HCT116 (cell line): ENCODE results near the gene SEL1L3. TPM values are rescaled to one million over a fixed set of nuclear protein-coding genes. Genes with fewer than 3 reads are reported as not detected.

Experiments
- ATAC-seq: fragments of 200-7000 bp; cut with Tn5 transposase; 2 replicates; pipeline ENCODE4 v1.9.1; 2020; ENCODE audit warnings: mild to moderate bottlenecking, moderate library complexity
- BruUV-seq: library from RNA; stranded (reverse); fragments of 400-500 nt; replicated peaks from 2 replicates; lab custom pipeline; 2021; lab: Mats Ljungman, UMichigan
- CTCF ChIA-PET: fragments of 300-600 bp; sonication (Branson Sonifier 250); formaldehyde crosslinking; loops from one replicate; lab custom pipeline; 2021; ENCODE audit warnings: antibody characterized with exemption; lab: Charles Lee
- POLR2A ChIA-PET: fragments of 300-600, 350-600 bp; sonication (Branson Sonifier 250); formaldehyde crosslinking; loops from one replicate; lab custom pipeline; 2021; ENCODE audit warnings: antibody characterized with exemption; lab: Charles Lee
- RAD21 ChIA-PET, 2 experiments: fragments of 300-600 bp; sonication (Branson Sonifier 250); formaldehyde crosslinking; loops; one replicate each; lab custom pipeline; 2023; ENCODE audit warnings: low total read pairs in 2 of 2; ENCODE audit not compliant: uncharacterized antibody in 2 of 2, unreplicated experiment in 2 of 2, low non-redundant PET in 1 of 2; lab: Charles Lee
- DNase-seq: peaks from one replicate; pipeline ENCODE4 v3.0.0-alpha.2; 2010; ENCODE audit warnings: low read depth, low spot score
- H2AFZ ChIP-seq: fragments of 200-600 bp; shearing (Covaris generic), sonication (generic); 2 replicates; pipeline ENCODE4 v1.6.1; 2017; ENCODE audit warnings: low read depth, mixed run types, mixed read lengths, antibody characterized with exemption, low read length; ENCODE audit not compliant: poor library complexity, severe bottlenecking
- H3K27ac ChIP-seq: 2 replicates; pipeline ENCODE4 v1.5.1; 2012; ENCODE audit warnings: low read depth, low read length
- H3K27me3 ChIP-seq: fragments of 200-600 bp; sonication (generic); 2 replicates; pipeline ENCODE4 v1.6.1; 2016; ENCODE audit warnings: mixed run types, low read length, mixed read lengths; ENCODE audit not compliant: insufficient read depth
- H3K36me3 ChIP-seq, 2 experiments: fragments of 200-500 bp in 1 of 2; fragments of 200-600 bp in 1 of 2; sonication (Bioruptor generic) in 1 of 2; sonication (generic) in 1 of 2; 2 replicates each; pipeline versions ENCODE4 v1.5.1 to v1.6.1; 2014 to 2016; ENCODE audit warnings: low read length in 2 of 2, inconsistent platforms in 1 of 2, mixed read lengths in 1 of 2, mixed run types in 1 of 2; ENCODE audit not compliant: insufficient read depth in 2 of 2, control insufficient read depth in 1 of 2
- H3K4me1 ChIP-seq, 2 experiments: fragments of 200-600 bp in 1 of 2; sonication (generic) in 1 of 2; 2 replicates each; pipeline versions ENCODE4 v1.5.1 to v1.6.1; 2012 to 2017; ENCODE audit warnings: low read length in 2 of 2, inconsistent platforms in 1 of 2, mild to moderate bottlenecking in 1 of 2, mixed read lengths in 1 of 2, mixed run types in 1 of 2, moderate library complexity in 1 of 2; ENCODE audit not compliant: insufficient read depth in 2 of 2, control insufficient read depth in 1 of 2
- H3K4me2 ChIP-seq: fragments of 200-600 bp; sonication (generic); 2 replicates; pipeline ENCODE4 v1.6.1; 2017; ENCODE audit warnings: mixed run types, low read length, mixed read lengths
- H3K4me3 ChIP-seq, 2 experiments: fragments of 200-600 bp in 1 of 2; sonication (generic) in 1 of 2; replicated peaks in 1 of 2; 2 replicates each; pipeline ENCODE4 v1.5.1; 2011 to 2016; ENCODE audit warnings: low read length in 2 of 2, control low read depth in 1 of 2, low read depth in 1 of 2, mild to moderate bottlenecking in 1 of 2, mixed read lengths in 1 of 2, mixed run types in 1 of 2
- H3K79me2 ChIP-seq: fragments of 200-600 bp; sonication (generic); 2 replicates; pipeline ENCODE4 v1.6.1; 2017; ENCODE audit warnings: mild to moderate bottlenecking, mixed run types, low read length, moderate library complexity, mixed read lengths; ENCODE audit not compliant: insufficient read depth
- H3K9ac ChIP-seq: fragments of 200-600 bp; sonication (generic); 2 replicates; pipeline ENCODE4 v1.6.1; 2016; ENCODE audit warnings: low read length, mixed read lengths
- H3K9me2 ChIP-seq: fragments of 200-600 bp; sonication (generic), shearing (Covaris generic); 2 replicates; pipeline ENCODE4 v1.6.1; 2017; ENCODE audit warnings: mixed run types, mild to moderate bottlenecking, moderate library complexity; ENCODE audit not compliant: insufficient read depth
- H3K9me3 ChIP-seq, 2 experiments: fragments of 200-500 bp in 1 of 2; fragments of 200-600 bp in 1 of 2; sonication (Bioruptor generic) in 1 of 2; sonication (generic) in 1 of 2; 2 replicates each; pipeline ENCODE4 v1.6.1; 2014 to 2017; ENCODE audit warnings: low read length in 2 of 2, mixed read lengths in 2 of 2, inconsistent platforms in 1 of 2, low read depth in 1 of 2, mild to moderate bottlenecking in 1 of 2, mixed run types in 1 of 2, moderate library complexity in 1 of 2; ENCODE audit not compliant: control insufficient read depth in 1 of 2, insufficient read depth in 1 of 2
- H4K20me1 ChIP-seq: fragments of 200-600 bp; sonication (generic), shearing (Covaris generic); 2 replicates; pipeline ENCODE4 v1.6.1; 2017; ENCODE audit warnings: mixed run types, mild to moderate bottlenecking, moderate library complexity; ENCODE audit not compliant: insufficient read depth
- CBX3 ChIP-seq: IDR thresholded peaks from 2 replicates; pipeline ENCODE4 v1.6.1; 2012; ENCODE audit warnings: low read depth
- ELF1 ChIP-seq: IDR thresholded peaks from 2 replicates; pipeline ENCODE4 v1.6.1; 2012; ENCODE audit warnings: low read depth, borderline replicate concordance
- EZH2 ChIP-seq: fragments of 200-600 bp; sonication (generic); IDR thresholded peaks from 2 replicates; pipeline ENCODE4 v1.6.1; 2017; ENCODE audit warnings: antibody characterized with exemption, mixed run types
- EZH2phosphoT487 ChIP-seq: fragments of 200-600 bp; IDR thresholded peaks from 2 replicates; pipeline ENCODE4 v1.6.1; 2018; ENCODE audit warnings: antibody characterized with exemption, borderline replicate concordance
- JUND ChIP-seq: IDR thresholded peaks from 2 replicates; pipeline ENCODE4 v1.6.1; 2012
- POLR2A ChIP-seq: IDR thresholded peaks from 2 replicates; pipeline ENCODE4 v1.7.0; 2011; ENCODE audit warnings: borderline replicate concordance; ENCODE audit not compliant: insufficient read depth, insufficient read length; ENCODE audit errors: extremely low read depth
- POLR2AphosphoS5 ChIP-seq: IDR thresholded peaks from 2 replicates; pipeline ENCODE4 v1.6.1; 2011; ENCODE audit warnings: mild to moderate bottlenecking, low read depth, low read length, moderate library complexity
- RAD21 ChIP-seq: IDR thresholded peaks from 2 replicates; pipeline ENCODE4 v1.6.1; 2012; ENCODE audit warnings: low read depth, mild to moderate bottlenecking
- SRF ChIP-seq: IDR thresholded peaks from 2 replicates; pipeline ENCODE4 v1.6.1; 2012; ENCODE audit warnings: low read depth
- TCF7L2 ChIP-seq: IDR thresholded peaks from 2 replicates; pipeline ENCODE4 v1.7.0; 2011; ENCODE audit warnings: borderline replicate concordance, inconsistent platforms; ENCODE audit not compliant: insufficient read depth, insufficient read length; ENCODE audit errors: extremely low read depth
- YY1 ChIP-seq: IDR thresholded peaks from 2 replicates; pipeline ENCODE4 v1.6.1; 2011; ENCODE audit warnings: low read length, low read depth, moderate library complexity, mild to moderate bottlenecking; ENCODE audit not compliant: insufficient replicate concordance; ENCODE audit errors: extremely low read depth
- intact Hi-C: fragments of 100-400 bp; cut with micrococcal nuclease; formaldehyde crosslinking; loops from 2 replicates; pipeline ENCODE4 v1.10.0; 2022
- total RNA-seq: library from RNA; stranded (reverse); gene quantifications from one replicate; pipeline ENCODE4 v1.2.1, GENCODE V29; 2021; ENCODE audit not compliant: unreplicated experiment
- TF ChIP-seq, protein P1 (sequence below): IDR thresholded peaks from 2 replicates; pipeline ENCODE4 v1.6.1; 2012; ENCODE audit warnings: low read depth
- TF ChIP-seq, protein P2 (sequence below): IDR thresholded peaks from 2 replicates; pipeline ENCODE4 v1.6.1; 2011; ENCODE audit warnings: mild to moderate bottlenecking, low read length, moderate library complexity; ENCODE audit not compliant: insufficient replicate concordance; ENCODE audit errors: extremely low read depth
- TF ChIP-seq, protein P3 (sequence below), 3 experiments: fragments of 200-600 bp in 1 of 3; sonication (generic) in 1 of 3; IDR thresholded peaks in 2 of 3; conservative IDR thresholded peaks in 1 of 3; 2 replicates each; pipeline ENCODE4 v1.5.1; 2012 to 2017; ENCODE audit warnings: low read depth in 2 of 3, low read length in 2 of 3, antibody characterized with exemption in 1 of 3, borderline replicate concordance in 1 of 3, control low read depth in 1 of 3, mild to moderate bottlenecking in 1 of 3, mixed read lengths in 1 of 3, mixed run types in 1 of 3, moderate library complexity in 1 of 3; ENCODE audit not compliant: insufficient read depth in 1 of 3

The SEL1L3 gene
- total RNA-seq, 1 experiment from 2014 or later = 45.0 TPM

DNA sequence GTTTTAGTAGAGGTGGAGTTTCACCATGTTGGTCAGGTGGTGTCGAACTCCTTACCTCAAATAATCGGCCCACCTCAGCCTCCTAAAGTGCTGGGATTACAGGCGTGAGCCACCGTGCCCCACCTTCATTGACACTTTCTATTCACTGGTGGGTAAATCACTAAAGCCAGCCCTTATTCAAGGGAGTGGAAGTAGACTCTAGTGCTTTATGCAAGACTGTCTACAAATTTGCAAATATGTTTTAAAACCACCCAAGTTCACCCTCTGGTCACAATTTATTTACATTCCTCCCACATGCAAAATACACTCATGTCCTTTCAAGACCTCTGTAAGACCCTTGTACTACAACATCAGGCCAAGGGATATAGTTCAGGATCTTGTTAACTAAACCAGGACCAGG is 162.1 kb downstream of the SEL1L3 start (continued):
- TF ChIP-seq, protein P1, sequence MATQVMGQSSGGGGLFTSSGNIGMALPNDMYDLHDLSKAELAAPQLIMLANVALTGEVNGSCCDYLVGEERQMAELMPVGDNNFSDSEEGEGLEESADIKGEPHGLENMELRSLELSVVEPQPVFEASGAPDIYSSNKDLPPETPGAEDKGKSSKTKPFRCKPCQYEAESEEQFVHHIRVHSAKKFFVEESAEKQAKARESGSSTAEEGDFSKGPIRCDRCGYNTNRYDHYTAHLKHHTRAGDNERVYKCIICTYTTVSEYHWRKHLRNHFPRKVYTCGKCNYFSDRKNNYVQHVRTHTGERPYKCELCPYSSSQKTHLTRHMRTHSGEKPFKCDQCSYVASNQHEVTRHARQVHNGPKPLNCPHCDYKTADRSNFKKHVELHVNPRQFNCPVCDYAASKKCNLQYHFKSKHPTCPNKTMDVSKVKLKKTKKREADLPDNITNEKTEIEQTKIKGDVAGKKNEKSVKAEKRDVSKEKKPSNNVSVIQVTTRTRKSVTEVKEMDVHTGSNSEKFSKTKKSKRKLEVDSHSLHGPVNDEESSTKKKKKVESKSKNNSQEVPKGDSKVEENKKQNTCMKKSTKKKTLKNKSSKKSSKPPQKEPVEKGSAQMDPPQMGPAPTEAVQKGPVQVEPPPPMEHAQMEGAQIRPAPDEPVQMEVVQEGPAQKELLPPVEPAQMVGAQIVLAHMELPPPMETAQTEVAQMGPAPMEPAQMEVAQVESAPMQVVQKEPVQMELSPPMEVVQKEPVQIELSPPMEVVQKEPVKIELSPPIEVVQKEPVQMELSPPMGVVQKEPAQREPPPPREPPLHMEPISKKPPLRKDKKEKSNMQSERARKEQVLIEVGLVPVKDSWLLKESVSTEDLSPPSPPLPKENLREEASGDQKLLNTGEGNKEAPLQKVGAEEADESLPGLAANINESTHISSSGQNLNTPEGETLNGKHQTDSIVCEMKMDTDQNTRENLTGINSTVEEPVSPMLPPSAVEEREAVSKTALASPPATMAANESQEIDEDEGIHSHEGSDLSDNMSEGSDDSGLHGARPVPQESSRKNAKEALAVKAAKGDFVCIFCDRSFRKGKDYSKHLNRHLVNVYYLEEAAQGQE = no peak
- TF ChIP-seq, protein P2, sequence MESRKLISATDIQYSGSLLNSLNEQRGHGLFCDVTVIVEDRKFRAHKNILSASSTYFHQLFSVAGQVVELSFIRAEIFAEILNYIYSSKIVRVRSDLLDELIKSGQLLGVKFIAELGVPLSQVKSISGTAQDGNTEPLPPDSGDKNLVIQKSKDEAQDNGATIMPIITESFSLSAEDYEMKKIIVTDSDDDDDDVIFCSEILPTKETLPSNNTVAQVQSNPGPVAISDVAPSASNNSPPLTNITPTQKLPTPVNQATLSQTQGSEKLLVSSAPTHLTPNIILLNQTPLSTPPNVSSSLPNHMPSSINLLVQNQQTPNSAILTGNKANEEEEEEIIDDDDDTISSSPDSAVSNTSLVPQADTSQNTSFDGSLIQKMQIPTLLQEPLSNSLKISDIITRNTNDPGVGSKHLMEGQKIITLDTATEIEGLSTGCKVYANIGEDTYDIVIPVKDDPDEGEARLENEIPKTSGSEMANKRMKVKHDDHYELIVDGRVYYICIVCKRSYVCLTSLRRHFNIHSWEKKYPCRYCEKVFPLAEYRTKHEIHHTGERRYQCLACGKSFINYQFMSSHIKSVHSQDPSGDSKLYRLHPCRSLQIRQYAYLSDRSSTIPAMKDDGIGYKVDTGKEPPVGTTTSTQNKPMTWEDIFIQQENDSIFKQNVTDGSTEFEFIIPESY = no peak
- TF ChIP-seq EZH2 (no peak), POLR2A (no peak)

DNA sequence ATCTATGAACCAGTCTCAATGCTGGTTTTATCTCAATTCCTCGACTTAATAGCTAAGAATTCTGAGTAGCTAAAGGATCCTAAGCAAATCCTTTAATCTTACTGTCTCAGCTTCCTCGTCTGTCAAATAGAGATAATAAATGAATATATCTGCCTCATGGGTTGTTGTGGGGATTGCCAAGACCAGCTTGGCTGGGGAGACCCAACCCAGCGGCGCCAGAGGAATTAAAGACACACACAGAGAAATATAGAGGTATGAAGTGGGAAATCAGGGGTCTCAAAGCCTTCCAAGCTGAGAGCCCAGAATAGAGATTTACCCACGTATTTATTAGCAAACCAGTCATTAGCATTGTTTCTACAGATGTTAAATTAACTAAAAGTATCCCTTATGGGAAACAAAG is 165.3 kb downstream of the SEL1L3 start:
- Histone ChIP-seq H3K9ac (no peak overlapping the region), H4K20me1 (no peaks in the 10 kb centered on the region), H3K9me2 (no peaks in the 10 kb centered on the region), H3K4me3 (no peak overlapping the region), H3K27me3 (no peaks in the 10 kb centered on the region), H3K9me3 (no peaks in the 10 kb centered on the region), H3K79me2 (no peaks in the 10 kb centered on the region), H3K4me1 (no peaks in the 10 kb centered on the region), H3K27ac (no peak overlapping the region), H2AFZ (no peak overlapping the region)
- intact Hi-C loops = no loop called here
- no peak for ATAC-seq
- CTCF ChIA-PET = no interaction called here
- POLR2A ChIA-PET = no interaction called here
- BruUV-seq = no TSS peak
- RAD21 ChIA-PET = no interaction called here
- TF ChIP-seq YY1 (no peak), CBX3 (no peak), ELF1 (no peak), RAD21 (no peak), POLR2AphosphoS5 (no peak), JUND (no peak), EZH2phosphoT487 (no peak), EZH2 (no peak), TCF7L2 (no peak), SRF (no peak)
- TF ChIP-seq, protein P2 = no peak
- TF ChIP-seq, protein P3, sequence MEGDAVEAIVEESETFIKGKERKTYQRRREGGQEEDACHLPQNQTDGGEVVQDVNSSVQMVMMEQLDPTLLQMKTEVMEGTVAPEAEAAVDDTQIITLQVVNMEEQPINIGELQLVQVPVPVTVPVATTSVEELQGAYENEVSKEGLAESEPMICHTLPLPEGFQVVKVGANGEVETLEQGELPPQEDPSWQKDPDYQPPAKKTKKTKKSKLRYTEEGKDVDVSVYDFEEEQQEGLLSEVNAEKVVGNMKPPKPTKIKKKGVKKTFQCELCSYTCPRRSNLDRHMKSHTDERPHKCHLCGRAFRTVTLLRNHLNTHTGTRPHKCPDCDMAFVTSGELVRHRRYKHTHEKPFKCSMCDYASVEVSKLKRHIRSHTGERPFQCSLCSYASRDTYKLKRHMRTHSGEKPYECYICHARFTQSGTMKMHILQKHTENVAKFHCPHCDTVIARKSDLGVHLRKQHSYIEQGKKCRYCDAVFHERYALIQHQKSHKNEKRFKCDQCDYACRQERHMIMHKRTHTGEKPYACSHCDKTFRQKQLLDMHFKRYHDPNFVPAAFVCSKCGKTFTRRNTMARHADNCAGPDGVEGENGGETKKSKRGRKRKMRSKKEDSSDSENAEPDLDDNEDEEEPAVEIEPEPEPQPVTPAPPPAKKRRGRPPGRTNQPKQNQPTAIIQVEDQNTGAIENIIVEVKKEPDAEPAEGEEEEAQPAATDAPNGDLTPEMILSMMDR (IDR thresholded peaks at IDR 0.05 in 2 of 3, conservative IDR thresholded peaks at IDR 0.05 in 1 of 3; ENCODE audit: borderline replicate concordance in 1 of 3, insufficient read depth in 1 of 3, low read depth in 2 of 3, low read length in 2 of 3) = no peak
- TF ChIP-seq, all 23 proteins: peak for 0
- Histone ChIP-seq H3K4me2 (no peak overlapping the region), H3K36me3 (no peaks in the 10 kb centered on the region)
- DNase-seq = no peak
